Spleen (tissue), 7 donors: ENCODE results near the gene ERBB2.

ENCODE experiments used
- POLR2A ChIP-seq, 3 donors: fragments of 450-650 bp; IDR thresholded peaks; one replicate each; pipeline ENCODE4 v1.5.1; 2017; ENCODE audit warnings: antibody characterized with exemption in 3 of 3, mild to moderate bottlenecking in 1 of 3
- POLR2AphosphoS5 ChIP-seq, 3 donors: sonication (generic); formaldehyde crosslinking; IDR thresholded peaks; one replicate each; pipeline ENCODE4 v1.5.1; 2017; ENCODE audit warnings: antibody characterized with exemption in 3 of 3
- TF ChIP-seq, protein P1 (sequence below), 11 experiments: fragments of 200-600 bp in 7 of 11; fragments of 450-650 bp in 4 of 11; sonication (generic) in 4 of 11; IDR thresholded peaks in 8 of 11; conservative IDR thresholded peaks in 3 of 11; 1 replicate in 7 of 11; 2 replicates in 4 of 11; pipeline versions ENCODE4 v1.4.0 to v1.8.0; 2016 to 2021; ENCODE audit warnings: antibody characterized with exemption in 11 of 11, inconsistent platforms in 4 of 11, mild to moderate bottlenecking in 1 of 11
- donor health status: DM: no; HTN: no; CAD: no; lungs with moderate emphysema.
- donor health status: DM: no; HTN: no; CAD: no.
- donor health status: DM: no; HTN: no; CAD: no.

GRCh38 chr17:39738568-39738901 lies 38.7 kb downstream of the ERBB2 start:
- TF ChIP-seq, protein P1, sequence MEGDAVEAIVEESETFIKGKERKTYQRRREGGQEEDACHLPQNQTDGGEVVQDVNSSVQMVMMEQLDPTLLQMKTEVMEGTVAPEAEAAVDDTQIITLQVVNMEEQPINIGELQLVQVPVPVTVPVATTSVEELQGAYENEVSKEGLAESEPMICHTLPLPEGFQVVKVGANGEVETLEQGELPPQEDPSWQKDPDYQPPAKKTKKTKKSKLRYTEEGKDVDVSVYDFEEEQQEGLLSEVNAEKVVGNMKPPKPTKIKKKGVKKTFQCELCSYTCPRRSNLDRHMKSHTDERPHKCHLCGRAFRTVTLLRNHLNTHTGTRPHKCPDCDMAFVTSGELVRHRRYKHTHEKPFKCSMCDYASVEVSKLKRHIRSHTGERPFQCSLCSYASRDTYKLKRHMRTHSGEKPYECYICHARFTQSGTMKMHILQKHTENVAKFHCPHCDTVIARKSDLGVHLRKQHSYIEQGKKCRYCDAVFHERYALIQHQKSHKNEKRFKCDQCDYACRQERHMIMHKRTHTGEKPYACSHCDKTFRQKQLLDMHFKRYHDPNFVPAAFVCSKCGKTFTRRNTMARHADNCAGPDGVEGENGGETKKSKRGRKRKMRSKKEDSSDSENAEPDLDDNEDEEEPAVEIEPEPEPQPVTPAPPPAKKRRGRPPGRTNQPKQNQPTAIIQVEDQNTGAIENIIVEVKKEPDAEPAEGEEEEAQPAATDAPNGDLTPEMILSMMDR (IDR thresholded peaks at IDR 0.05 in 8 of 11, conservative IDR thresholded peaks at IDR 0.05 in 3 of 11): no peak
- TF ChIP-seq POLR2A (IDR thresholded peaks at IDR 0.05) (no peak), POLR2AphosphoS5 (IDR thresholded peaks at IDR 0.05) (no peak)
